DMS153 (cell line): Measurements from ENCODE around the gene FAM107B.

Source experiments
- DNase-seq: peaks from one replicate; lab custom pipeline; 2025; lab: John Stamatoyannopoulos, UW

The FAM107B gene

DNA sequence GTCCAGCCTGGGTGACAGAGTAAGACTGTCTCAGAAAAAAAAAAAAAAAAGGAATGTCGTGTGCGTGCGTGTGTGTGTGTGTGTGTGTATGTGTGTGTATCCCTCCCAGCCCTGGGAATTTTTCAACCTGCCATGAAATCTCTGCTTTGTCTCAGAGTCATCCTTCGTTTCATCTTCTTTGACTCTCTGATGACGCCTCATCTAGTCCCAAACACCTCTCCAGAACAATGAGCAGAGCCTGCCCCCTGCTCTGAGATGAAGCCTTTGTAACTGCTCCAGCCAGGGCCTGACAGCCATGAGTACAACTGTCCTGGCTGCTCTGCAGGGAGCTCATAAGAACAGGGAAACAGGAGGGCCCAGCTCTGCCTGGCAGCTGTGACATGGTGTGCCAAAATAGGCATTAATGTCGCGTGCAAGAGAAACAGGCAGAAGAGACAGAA is 149.5 kb downstream of the FAM107B start:
- no peak for DNase-seq

DNA sequence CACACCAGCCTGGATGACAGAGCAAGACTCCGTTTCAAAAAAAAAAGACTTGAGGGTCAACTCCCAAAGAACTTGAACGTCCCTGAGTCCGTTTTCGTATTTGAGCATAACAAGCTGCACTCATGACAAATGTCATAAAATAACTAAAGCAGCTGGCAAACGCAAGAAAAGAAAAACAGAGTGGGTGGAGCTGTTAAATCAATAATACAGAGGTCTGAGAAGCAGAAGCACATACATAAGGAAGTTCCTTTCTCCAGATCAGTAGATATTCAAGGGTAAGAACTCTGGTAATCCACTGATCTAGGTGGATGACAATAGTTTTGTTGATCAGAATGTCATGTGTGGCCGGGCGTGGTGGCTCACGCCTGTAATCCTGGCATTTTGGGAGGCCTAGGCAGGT is 150.1 kb downstream of the FAM107B start:
- DNase-seq = no peak

DNA sequence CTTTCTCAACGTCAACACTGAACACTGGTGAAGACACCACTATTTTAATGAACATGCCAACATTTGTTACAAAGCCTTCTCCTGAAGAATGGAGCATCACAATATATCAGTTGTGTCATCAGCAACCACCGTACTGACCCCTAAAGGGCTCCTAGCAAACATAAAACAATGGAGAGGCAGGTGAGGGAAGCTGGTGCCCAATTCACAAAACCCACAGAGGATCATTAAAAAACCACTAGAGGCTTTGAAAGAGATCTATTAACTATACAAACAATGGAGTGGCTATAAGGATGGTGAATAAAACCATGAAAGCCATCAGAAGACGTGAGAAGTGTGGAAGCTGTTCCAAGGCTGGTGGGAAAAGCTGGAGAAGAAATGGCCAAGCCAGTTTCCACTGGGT is 150.8 kb downstream of the FAM107B start:
- peak; percentile 64 for DNase-seq

DNA sequence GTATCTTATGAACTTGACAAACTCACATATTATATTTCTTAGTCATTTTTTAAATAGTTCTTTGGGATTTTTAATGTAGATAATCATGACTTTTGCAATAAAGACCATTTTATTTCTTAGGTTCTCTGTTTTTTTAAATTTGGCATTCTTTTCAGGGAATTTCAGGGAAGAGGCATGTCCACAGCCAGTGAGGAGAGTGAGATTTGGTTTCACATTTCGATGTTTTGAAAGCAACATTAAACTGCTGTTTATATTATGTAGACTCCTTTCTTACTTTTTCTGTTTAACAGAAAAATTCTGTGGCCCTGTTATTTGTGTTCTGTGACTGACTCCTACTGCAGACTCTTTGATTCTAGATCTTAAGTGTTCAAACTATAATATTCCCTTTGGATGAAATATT is 153.7 kb downstream of the FAM107B start:
- DNase-seq = no peak

DNA sequence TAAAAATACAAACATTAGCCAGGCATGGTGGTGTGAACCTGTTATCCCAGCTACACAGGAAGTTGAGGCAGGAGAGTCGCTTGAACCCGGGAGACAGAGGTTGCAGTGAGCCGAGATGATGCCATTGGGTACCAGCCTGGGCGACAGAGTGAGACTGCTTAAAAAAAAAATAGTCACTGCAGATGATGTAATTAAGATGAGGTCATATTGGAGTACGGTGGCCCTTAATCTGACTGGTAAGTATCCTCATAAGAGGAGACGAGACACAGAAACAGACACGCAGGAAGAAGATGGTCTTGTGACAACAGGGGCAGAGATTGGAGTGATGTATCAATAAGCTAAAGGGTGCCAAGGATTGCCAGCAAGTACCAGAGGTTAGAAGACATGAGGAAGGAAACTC is 156.0 kb downstream of the FAM107B start:
- DNase-seq = no peak

DNA sequence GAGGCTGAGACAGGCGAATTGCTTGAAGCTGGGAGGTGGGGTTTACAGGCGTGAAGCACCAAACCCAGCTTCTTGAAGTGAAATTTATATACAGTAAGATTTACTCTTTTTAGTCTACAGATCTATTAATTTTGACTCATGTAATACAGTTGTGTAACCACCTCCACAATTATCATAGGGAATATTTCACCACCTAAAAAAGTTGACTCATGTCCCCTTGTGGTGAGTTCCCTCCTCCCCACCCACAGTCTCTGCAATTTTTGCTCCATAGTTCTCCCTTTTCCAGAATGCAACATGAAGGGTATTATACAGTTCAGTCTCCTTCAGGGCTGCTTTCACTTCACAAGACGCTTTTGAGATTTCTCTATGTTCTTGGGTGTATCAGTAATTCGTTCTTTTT is 156.8 kb downstream of the FAM107B start:
- DNase-seq = no peak

DNA sequence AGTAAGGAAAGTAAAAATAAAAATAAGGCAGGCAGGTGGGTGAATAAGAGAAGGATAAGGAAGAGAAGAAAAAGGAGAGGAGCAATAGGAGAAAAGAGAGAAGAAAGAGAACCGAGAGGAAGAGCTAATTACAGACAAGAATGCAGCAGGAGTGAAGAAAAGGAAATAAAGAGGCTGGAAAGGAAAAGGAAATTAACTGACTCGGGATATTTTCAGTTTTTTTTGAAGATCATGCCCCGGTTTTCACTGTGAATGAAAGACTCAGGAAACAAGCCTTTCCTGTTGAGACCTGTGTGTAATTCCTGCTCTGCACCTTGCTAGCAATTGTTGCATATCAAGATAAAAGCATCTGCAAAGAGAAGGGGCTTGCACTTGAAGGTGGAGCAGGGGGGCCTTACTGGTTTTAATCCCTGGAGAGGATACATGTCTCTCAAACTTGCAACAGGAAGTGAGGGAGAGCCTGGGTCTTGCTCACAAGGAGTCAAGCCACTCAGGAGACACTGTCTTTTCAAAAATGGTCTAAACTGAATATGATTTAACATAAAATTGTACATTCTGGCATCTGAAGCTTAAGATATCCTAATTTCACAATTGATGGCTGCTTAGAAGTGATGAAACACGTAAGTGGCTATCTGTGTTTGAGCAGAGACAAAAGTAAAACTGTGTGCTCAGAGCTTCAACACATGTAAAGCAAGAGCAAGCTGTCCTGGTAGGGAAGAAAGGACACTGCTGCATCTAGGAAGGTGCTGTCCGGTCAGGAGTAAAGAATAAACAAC is 157.6 kb downstream of the FAM107B start:
- no peak for DNase-seq

DNA sequence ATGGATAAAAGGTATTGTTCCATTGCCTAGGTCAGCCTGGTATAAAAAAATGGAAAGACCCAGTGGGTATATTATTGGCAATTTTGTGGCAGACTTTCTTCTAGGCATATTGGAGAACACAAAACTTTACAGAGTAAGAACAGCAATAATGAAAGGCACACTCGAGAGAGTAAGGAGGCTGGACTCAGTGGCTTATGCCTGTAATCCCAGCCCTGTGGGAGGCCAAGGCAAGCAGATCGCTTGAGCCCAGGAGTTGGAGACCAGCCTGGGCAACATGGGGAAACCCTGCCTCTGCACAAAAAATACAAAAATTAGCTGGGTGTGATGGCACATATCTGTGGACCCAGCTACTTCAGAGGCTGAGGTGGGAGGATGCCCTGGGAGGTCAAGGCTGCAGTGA is 158.2 kb downstream of the FAM107B start:
- DNase-seq = no peak

DNA sequence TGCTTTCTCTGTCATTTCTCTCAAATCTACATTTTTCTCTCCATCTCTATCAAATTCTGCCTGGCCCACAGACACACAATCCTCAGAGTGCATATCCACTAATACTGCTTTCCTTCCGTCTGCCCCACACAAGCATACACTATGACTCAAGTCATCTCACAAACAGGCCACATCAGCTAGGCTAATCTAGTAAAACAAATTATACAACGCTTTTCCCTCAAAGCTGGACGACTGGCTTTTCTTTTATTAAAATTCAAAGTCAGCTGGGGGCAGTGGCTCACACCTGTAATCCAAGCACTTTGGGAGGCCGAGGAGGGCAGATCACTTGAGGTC is 161.1 kb downstream of the FAM107B start:
- DNase-seq = no peak

DNA sequence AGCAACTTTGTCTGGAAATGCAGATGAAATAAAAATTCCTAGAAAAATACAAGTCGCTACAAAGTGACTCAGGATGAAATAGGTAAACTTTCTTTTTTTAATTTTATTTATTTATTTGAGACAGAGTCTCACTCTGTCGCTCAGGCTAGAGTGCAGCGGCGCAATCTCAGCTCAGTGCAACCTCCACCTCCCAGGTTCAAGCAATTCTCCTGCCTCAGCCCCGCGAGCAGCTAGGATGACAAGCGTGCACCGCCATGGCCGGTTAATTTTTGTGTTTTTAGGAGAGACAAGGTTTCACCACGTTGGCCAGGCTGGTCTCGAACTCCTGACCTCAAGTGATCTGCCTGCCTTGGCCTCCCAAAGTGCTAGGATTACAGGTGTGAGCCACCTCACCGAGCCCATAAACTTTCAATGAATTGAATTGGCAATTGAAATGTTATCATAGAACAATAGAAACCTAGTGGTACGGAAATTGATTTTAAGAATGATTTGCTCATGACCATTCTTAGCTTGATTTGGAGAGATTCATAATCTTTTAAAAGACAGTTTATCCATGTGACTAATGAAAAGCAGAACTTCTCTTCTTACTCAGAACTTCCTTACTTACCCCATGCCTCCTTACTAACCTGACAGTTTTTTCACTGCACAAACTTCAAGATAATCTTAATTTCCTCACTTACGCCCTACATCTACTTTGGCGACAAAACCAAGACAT is 161.7 kb downstream of the FAM107B start:
- no peak for DNase-seq

DNA sequence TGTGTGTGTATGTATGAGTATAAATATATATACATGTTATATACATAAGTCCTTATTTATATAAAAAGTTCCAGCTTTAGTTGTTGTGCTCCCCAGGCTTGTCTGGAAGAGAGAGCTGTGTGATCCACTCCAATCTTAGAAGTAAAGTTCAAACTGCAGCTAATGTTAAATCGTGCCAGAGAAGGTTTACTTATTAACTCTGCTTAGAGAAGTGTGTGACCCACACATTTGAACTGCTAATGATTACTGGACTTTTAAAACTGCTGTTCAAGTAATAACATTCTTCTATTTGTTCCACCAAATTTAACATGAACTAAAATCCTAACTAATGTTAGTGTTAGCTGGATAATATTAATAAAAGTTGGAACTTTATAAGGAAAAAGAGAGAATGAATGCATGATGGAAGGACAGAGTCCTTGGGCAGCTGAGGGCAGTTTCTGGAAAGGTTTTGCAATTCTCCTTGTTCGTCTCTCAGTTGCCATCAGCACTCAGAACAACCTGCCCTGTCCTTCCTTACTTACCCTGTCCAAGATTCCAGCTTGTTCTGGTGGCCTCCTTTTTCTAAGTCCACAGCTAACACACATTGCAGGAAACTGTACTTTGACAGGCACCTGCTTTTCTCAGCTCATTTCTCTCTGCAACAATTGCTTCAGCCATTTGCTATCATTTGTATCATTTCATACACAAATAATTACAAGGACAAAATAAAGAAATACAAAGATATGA is 162.6 kb downstream of the FAM107B start:
- no peak for DNase-seq

DNA sequence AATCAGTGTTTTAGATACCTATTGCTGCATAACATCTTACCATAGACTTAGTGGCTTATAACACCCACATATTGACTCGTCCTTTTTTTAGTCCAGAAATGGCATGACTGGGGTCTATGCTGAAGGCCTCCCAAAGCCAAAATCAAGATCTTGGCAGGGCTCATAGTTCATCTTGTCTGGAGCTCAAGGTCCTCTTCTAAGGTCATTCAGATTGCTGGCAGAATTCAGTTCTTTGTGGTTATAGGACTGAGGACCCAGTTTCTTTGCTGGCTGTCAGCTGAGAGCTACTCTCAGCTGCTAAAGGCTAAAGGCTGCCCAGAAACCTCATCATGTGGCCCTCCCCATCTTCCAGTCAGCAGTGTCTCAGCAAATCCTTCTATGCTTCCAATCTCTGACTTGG is 165.5 kb downstream of the FAM107B start:
- DNase-seq = no peak

DNA sequence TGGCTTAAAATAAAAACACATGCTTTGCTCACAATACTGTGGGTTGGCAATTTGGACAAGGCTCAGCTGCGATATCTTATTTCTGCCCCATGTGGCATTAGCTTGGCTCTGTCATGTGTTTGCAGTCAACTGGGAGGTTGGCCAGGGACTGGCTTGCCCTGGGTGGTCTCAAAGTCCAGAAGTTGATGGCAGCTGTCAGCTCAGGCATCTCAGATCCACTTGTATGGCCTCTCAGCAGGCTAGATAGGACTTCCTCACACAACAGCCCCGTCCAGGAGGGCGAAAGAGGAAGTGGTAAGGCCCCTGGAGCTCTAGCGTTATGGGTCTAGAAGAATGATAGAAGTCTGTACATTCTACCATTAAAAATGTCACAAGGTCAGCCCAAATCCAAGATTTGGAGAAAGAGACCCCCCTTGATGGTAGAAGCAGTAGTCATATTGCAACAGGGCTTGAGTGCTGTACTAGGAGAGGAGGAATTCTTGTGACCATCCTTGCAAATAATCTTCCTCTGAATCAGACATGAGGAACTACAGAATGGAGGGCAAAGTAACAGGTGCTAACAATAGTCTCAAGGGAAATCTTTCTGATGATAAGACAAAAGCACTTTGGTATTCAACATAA is 166.2 kb downstream of the FAM107B start:
- no peak for DNase-seq

DNA sequence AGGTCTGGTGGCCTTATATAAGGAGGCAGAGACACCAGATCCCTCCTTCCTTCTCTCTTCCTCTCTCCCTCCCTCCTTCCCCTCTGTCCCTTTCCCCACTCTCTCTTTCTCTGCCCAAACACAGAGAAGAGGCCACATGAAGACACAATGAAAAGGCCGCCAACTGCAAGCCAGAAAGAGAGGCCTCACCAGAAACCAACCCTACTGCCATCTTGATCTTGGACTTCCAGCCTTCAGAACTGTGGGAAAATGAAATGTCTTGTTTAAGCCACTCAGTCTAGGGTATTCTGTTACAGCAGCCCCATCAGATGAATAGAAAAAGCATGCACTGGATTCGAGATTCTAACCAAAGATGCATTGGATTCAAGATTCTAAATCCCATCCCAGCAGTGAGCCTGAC is 168.1 kb downstream of the FAM107B start:
- no peak for DNase-seq

DNA sequence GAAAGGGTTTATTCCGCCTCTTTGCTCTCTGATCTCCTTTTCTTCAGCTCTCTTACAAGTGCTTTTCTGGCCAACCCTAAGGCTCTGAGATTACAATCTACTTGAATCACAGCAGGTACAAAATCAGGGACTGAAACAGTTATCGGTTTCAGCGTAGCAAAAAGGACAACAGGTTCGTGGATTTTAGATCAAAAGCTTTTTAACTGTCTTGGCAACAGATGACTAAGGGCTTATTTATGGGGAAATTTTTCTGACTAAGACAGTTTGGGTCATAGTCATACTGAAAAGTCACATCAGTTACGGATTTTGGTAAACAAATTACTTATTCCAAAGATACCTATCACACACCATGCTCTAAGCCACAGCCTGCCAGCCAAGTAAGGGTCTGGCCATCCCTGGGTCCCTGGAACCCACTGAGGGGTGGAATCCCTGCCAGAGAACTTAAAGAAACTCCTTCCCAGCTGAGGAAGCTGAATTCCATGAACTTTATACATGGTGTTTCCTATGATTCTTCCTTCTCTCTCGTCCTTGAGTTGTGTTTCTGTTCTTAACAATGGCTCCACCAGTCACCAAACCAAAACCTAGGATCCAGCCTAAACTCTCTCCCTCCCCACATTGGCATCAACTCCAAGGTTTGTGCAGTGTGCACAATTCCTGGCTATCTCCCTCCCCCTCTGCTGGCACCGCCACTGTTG is 169.3 kb downstream of the FAM107B start:
- no peak for DNase-seq

DNA sequence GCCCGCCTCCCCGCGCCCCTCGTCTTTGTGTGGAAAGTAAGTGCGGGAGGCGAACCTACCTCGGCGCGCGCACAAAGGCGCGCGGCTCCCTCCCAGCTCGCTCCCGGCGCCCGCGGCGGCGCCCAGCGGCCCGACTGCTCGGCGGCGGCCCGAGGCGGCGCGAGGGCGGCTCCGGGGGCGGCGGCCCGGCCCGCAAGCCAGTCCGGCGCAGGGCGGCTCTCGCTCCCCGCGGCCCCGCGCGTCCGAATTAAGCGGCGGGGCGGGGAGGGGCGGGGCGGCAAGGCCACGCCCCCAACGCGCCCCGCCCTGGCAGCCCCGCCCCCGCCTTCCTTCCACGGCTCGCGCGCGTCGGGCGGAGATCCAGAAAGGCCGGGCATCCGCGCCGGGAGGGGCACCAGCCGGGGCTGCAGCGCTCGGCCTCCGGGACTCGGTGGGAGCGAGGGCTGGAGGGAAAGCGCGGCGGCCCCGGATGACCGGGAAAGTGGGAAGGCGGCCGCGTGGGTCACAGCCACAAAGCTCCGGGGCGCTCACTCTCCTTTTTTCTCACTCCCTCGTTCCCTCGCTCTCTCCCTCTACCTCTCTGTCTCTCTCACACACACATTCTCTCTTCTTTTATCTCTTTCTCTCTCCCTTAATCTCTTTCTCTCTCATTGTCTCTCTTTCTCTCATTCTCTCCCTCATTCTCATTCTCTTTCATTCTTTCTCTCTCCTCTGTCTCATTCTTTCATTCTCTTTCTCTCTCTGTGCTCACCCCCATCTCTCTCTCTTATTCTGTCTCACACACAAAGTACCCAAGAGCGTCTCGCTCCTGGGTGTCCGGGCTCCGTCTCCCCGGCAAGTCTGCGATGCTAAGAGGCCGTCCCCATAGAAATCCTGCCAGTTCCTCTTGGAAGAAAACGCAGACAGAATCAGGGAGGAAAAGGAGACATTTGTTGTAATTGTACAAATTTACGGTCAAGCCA is 170.2 kb downstream of the FAM107B start:
- no peak for DNase-seq

DNA sequence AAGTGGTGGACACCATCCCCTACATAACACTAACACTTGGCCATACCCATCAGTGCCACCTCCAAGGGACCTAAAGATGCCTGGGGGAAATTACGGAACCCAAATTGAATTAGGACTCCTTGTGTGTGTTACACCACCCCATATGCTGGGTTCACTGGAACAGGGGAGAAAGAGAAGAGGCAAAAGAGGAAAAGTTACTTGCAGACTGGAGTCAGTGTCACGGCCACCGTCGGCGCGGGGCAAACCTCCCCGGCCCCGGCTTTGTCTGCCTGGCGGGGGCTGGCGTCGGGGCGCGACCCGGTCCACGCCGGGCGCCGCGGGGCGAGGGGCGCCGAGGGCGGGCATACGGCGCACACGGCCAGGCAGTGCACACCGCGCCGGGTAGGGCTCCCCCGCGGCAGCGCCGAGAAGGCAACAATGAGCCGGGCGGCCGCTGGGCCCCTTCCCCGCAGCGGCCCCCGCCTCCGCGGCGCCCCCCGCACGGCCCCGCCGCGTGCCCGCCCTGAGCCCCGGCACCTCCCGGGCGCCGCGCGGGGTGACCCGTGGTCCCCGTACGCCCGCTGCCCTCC is 171.1 kb downstream of the FAM107B start:
- no peak for DNase-seq

DNA sequence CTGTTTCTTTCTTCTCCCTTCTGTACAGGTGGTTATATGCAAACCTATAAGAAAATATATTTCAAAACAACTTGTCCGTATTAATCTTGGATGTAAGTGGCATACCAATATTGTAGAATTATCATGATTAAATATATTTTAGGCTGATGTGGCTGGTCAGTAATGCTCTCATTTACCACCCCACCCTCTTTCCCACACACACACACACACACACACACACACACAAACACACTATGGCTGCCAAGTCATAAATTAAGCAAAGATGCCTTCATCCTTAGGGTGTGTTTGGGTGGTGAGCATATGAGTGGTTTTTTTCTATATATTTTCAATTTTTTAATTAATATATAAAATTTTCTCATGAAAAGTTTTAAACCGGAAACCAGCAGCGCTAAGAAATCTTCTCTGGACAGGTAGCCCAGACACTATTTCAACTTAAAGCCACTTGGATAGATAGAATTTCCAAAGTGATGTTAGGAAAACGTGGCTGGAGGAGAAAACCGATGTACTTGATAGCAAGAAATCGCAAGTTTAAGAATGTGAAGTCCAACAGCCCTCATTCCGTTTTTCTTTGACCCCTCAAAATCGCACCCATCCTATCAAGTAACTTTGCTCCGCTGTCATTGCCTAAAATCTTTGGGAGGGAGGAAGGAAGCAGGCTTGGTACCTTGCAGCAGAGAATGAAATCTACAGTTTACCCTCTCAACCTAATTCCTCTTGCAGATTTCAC is 171.7 kb downstream of the FAM107B start:
- no peak for DNase-seq

DNA sequence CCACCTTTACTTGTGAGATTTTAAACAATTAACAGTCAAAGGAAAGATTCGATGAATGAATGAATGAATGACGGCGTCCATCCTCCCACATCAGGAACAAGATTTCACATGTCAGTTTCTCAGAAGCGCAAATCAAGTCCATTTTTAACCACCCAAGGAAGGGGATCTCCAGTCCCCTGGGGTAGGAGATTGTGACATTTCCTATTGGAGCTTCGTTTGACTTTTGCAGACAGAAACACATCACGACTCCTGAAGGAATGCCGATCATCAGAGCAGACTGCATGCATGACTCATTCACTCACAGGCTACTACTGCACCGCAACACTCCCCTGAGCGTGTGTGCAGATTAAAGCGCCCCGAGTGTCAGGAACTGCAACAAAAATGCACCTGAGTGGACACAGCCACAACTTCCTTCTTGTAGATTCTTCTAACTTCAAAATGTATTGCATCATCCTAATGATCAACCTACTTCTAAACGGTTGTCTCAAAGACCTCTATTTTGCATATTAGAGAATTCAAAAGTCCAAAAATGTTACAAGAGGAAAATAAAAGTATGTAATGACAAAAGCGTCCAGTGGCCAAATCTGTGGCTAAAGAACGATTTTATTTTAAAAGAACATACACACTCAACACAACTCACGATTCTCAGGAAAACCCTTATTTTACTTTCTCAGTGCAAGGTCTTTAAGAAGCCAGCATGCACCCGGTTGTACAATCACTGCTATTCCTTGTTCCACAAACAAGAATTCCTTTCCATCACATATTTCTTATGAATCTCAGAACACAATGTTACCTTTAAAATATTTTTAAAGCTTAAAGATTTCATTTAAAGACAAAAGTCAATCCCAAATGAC is 172.6 kb downstream of the FAM107B start:
- no peak for DNase-seq
